GM21526 (cell line): ENCODE measurements around the gene METTL4.
"Not testable (repeated sequence)": the region's sequence is repeated elsewhere in the genome, so short reads cannot be mapped to it uniquely, and the experiment has no call there.

ENCODE experiments used
- ATAC-seq: cut with Tn5 transposase; IDR thresholded peaks from one replicate; pipeline ENCODE4 v1.9.1; 2021; ENCODE audit warnings: moderate library complexity; ENCODE audit not compliant: unreplicated experiment, low FRiP score

METTL4 gene

DNA sequence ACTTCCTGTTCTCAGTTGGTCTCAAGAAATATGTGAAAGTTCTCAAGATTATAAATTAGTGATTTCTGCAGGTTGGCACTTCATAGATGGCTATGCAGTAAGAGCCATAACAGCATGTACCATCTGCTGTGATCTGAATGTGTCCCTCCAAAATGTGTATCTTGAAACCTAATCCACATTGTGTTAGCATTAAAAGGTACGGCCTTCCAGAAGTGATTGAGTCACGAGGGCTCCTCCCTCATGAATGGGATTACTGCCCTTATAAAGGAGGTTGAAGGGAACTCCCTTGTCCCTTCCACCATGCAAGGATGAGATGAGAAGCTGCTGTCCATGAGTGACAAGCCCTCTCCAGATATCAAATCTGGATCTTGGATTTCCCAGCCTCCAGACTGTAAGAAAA is 45.0 kb downstream of the METTL4 start:
- no peak for ATAC-seq

DNA sequence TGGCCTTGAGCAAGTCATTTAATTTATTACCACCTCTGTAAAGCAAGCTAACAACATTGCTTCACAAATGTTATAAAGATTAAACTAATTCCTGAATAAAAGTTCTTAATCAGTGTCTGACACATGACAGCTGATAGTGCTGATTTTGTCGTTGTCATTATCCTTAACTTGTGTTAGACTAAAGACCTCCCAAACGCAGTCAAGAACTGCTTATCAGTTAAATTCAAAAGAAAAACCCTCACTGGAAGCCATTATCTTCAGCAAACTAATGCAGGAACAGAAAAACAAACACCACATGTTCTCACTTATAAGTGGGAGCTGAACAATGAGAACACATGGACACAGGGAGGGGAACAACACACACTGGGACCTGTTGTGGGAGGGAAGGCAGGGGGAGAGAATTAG is 46.5 kb downstream of the METTL4 start:
- not testable (repeated sequence) for ATAC-seq

DNA sequence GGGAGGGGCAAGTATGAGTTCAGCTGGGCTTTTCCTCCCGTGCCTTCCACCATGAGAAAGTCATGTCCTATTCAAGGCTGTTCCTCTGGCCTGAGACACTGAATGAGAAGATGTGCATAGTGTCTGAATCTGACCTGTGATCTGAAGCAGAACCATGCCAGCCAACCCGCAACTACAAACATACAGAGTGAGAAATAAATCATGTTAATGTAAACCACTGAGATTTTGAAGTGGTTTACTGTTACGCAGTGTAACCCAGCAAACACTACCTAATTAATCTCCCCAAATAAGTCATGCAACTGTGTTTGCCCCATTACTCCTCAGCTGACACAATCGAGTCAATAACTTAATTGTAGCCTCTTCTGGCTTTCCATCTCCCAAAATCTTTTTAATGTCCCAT is 49.2 kb downstream of the METTL4 start:
- ATAC-seq = no peak

DNA sequence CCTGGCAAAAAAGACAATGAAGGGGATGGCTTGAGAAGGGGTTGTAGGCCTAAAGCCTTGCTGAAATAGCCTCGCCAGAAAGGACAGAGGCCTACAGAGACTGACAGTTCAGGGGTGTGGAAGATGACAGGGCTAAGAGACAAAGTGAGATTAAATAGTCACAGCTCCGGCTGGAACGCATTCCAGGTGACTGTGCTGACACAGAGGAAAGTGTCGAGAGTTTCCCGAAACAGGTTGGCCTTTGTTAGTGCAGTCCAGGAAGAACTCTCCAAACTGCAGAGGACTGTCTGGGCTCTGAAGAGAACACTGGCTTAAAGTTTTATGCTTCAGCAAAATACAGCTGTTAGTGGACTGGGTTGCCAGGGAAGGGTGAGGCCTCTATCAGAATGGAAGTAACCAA is 52.8 kb downstream of the METTL4 start:
- no peak for ATAC-seq

DNA sequence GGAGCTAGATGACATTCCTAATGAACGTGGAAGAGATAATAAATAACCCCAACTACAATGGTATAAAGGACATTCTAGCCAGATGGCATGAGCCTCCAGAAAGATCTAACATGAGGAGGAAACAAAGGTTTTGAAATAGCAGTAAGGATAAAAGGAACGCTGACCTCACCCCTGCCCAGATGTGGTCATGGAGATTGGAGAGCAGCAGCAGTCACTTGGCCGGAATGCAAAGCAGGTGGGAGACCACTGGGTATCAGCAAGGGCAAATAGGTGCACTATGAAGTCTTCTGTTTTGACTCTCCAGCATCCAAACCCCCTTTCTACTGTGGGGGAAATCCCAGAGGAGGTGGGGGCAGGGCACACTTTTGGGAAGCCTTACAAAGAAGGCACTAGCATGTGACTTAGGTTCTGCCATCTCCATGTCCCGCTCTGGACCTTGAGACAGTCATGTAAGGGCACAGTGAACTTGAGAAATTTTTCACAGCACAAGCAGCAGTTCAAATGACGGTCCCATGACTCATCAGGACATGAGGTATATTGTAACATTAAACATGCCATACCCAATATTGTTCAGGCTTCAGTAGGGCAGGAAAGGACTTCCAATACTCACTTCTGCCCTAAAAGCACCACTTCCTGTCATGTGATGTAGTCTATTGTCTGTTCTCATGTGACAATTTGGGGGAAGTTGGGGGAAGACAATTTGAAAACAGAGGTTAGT is 55.2 kb downstream of the METTL4 start:
- no peak for ATAC-seq

DNA sequence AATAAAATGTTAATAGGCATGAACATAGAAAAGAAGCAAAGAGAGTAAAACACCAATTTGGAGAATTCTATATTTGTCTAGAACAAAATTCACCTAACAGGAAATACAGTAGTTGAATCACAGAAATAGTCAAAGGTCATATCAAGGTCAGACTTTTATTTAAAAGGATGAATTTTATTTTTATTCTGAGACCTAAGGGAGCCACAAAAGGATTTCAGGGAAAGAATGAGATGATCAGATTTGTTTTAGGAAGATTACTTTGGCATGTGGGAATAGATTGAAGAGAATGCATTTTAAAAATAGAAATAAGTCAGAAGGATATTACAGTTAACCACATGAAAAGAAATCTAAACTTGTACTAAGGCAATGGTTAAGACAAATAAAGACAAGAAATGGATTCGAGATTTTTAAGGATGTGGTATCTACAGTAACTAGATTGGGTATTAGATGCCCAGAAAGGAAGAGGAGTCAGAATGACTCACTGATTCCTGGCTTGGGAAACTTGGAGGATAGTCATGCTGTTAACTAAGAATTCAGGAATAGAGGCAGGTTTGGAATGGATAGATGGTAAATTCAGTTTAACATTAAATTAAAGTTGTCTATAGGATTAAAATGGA is 56.0 kb downstream of the METTL4 start:
- ATAC-seq = no peak

DNA sequence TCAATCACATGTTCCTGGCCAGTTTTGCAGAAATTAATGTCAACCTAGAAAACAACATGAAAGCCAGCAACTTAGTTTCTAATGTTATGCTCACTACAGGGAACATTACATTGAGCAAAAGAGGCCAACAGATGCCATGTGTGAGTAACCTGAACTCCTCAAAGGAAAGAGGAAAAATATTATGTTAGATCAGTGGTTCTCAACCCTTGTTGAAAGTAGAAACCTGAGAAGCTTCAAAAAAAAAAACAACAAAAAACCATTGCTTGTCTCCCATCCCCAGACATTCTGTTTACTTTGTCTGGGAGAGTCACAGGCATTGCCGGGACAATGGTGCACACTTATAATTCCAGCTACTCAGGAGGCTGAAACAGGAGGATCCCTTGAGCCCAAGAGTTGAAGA is 57.7 kb downstream of the METTL4 start:
- no peak for ATAC-seq

DNA sequence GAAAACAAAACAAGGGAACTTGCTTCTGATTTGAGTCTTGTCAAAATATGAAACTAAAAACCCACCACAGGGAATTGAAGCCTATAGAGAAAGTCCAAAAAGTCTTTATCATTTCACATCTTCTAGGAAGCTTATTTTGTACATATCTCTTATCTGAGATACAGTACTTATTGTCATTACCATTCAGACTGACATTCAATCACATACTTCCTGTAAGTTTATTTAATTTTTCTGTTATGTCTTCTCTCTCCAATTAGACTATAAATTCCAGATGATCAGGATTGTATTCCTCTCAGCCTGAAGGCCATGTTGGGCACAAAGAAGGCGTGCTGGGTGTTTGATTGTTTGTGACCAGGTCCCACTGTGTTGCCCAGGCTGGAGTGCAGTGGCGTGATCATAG is 59.2 kb downstream of the METTL4 start:
- no peak for ATAC-seq

DNA sequence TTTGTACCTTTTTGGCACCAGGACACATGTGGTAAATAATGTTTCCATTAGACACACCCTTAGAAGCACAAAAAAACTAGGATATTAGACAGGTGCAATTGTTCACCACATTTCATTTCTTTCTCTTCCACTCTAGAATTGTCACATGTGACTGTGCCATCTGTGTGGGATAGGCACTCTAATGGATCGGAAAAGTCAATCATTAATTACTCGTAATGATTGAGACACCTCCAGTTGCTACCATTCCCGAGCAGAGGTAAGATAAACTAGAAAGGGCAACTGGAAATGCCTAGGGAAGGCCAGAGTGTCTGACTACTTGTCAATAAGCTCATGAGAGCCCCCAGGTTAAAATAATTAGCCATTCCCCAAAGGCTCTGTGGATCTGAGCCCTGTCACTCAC is 59.9 kb downstream of the METTL4 start:
- ATAC-seq = no peak

DNA sequence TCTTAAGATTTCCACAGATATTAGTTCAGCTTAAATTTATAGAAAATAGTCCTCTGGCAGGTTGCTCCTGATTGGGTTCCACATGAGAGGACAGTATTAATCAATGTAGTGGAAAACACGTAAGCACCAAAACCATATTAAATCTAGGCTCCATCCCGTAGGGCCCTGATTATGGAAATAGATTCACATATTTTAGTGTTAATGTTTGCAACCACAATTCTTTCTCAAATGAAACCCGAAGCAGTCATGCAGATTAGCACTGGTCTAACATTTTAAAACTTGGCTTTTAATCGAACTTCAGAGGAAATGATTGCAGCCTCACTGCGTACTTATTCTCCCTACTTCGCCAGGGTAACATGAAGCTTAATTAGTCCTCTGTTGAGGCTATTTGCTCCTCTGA is 60.9 kb downstream of the METTL4 start:
- ATAC-seq = no peak

DNA sequence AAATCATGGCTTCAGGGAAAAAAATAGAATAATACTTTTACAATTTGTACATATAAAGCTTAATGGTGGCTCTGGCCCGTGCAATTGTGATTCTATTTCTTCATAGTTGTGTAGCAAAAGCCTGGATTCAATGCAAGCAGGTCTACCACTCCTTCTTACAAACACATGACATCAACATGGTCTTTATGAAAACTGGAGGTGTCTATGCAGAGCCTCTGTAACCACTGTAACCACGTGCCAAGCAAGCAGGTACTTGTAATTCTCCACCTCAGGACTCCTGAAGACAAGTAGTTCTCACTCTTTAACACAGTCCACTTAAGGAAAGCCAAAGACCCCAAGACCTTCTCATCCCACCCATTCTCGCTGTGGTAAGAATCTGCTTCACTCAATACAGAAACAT is 62.6 kb downstream of the METTL4 start:
- ATAC-seq = no peak

DNA sequence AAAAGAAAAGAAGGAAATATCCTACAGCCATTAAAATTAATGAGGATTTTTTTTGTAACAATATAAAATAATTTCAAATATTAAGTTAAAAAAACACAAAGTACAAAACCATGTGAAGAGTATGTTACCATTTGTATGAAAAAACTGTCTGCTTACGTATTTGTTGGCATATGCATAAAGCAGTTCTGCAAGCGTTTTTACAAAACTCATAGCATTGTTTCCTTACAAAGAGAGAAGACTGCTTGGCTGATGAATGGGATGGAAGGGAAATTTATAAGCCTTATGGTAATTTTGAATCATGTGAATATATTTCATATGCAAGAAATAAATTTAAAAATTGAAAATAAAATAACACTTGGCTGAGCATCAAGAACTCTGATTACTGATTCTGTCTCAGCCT is 63.1 kb downstream of the METTL4 start:
- no peak for ATAC-seq

DNA sequence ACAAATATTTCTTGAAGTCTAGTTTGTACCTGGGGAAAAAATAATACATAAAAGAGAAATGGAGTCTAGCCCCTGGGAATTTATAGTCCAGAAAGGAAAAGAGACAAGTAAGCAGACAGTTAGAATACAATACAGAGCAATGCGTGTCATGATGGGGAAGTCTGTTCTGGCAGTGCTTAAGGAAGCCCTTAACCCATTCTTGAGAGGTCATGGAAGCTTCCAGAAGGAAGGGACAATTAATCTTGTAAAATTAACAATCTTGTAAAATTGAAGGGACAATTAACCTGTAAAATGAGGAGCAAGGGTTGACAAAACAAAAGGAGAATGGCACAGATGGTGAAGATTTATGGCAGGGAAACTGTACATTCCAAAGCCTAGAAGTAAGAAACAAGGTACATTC is 66.7 kb downstream of the METTL4 start:
- no peak for ATAC-seq

DNA sequence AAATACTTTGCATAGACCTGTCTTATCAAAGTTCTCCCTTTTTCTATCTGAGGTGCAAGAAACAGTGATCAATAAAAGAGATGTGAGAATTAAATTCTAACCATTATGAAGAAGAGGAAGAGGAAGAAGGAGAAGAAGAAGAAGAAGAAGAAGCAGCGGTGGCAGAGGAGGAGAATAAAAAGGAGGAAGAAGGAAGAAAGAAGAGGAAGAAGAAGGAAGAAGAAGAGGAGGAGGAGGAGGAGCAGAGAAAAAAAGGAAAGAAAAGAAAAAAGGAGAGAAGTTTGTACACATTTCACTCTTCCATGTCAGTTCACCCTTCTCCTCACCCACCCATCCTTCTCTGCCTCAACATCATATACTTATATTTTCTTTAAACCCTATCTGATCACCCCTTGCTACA is 68.4 kb downstream of the METTL4 start:
- ATAC-seq = no peak

DNA sequence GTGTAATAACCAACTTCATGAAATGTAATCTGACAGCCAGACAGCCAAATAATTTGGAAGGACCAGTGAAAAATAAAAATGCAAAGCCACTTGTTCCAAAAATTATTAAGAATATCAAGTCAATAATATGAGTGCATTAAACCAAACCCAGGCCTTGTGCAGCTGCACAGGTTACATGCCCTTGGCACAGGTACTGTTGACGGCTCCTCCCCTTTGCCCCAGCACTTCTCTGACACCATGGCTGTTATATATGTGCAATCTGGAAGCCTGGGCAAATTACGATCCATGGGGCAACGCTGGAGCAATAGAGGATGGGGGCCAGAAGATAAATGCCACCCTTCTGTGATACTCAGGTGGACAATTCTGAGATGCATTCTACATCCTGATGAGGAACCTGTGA is 68.9 kb downstream of the METTL4 start:
- no peak for ATAC-seq

DNA sequence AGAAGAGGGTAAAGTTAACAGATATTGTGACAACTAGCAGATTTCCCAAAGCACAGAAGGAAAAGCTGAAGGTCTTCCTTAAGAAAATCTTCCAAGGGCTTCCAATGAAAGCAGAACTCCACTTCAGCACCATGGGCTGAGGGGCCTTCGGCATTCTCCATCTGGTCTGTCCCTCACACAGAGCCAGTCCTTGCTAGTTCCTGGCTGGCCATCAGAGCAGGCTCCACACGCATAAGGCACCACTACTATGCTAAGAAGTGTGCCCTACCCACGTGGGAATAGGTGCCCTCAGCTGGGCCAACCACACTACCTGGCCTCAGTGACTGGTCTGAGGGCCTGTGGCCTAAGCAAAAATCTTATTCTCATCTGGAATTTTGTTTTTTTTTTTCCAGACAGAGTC is 73.5 kb downstream of the METTL4 start:
- no peak for ATAC-seq

DNA sequence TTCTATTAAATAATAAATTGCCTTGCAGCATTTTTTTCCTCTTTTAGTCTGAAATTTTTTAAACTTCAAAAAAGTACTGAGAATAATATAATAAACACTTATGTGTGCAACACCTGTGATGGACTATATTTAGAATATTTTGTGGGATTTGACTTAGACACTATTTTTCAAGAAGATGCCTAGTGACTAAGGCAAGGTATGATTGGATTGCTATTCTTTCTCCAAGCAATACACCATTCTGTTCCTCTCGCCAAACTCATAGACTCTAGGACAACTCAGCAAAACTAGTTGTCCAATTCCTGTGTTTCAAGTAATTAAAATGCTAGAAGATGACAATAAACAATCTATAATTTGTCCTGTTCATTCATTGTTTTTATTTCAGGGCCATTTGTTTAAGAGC is 75.9 kb downstream of the METTL4 start:
- ATAC-seq = no peak

DNA sequence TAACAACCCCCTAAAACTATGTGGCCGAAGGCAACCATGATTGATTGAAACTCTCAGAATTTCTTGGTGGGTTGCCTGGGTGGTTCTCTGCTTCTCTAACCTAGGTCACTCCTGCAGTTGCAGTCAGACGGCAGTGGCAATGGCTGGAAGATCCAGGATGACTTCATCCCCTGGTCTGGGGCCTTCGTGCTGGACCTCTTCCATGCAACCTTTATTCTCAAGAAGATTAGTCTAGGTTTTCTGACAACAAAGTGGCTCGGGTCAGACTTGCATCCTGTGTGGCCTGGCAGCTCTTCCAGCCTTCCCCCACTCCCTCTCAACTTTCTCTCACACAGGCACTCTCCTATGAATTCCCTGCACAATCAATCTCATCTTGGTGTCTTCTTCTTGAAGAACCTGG is 76.4 kb downstream of the METTL4 start:
- ATAC-seq = no peak
